B cell (primary cell): ENCODE results near the gene MRPS2.

ENCODE experiments used
- CTCF ChIP-seq: fragments of 200-600 bp; IDR thresholded peaks from one replicate; pipeline ENCODE4 v1.8.0; 2022; ENCODE audit warnings: antibody characterized with exemption, mild to moderate bottlenecking
- EZH2 ChIP-seq: IDR thresholded peaks from 2 replicates; pipeline ENCODE4 v1.6.1; 2012; ENCODE audit warnings: borderline replicate concordance, low read depth, mild to moderate bottlenecking, moderate library complexity, low read length; ENCODE audit not compliant: insufficient read depth, poor library complexity, severe bottlenecking

- no peak for TF ChIP-seq CTCF
- no peak for TF ChIP-seq EZH2
Measured at GRCh38 chr9:135488013-135488330, 12.5 kb upstream of the MRPS2 start.
